Smooth muscle cell (in vitro differentiated cells): ENCODE results near the gene VRK3. TPM values are rescaled to one million over a fixed set of nuclear protein-coding genes. Genes with fewer than 3 reads are reported as not detected.

ENCODE experiments used
- DNase-seq: peaks from one replicate; lab custom pipeline; 2025; ENCODE audit not compliant: unreplicated experiment; lab: John Stamatoyannopoulos, UW
- H2AFZ ChIP-seq: fragments of 200-600 bp; sonication (generic); 2 replicates; pipeline ENCODE4 v1.6.0; 2016; ENCODE audit warnings: antibody characterized with exemption, low read depth, mild to moderate bottlenecking
- H3F3A ChIP-seq: fragments of 200-600 bp; sonication (generic); 2 replicates; pipeline ENCODE4 v1.6.0; 2017; ENCODE audit warnings: antibody characterized with exemption, low read depth
- H3K27ac ChIP-seq: fragments of 200-600 bp; sonication (generic); 2 replicates; pipeline ENCODE4 v1.5.1; 2016; ENCODE audit warnings: low read depth, mild to moderate bottlenecking
- H3K27me3 ChIP-seq: fragments of 200-600 bp; sonication (generic); 2 replicates; pipeline ENCODE4 v1.6.1; 2016; ENCODE audit warnings: low read depth, mild to moderate bottlenecking
- H3K36me3 ChIP-seq: fragments of 200-600 bp; sonication (generic); 2 replicates; pipeline ENCODE4 v1.5.1; 2016; ENCODE audit warnings: low read depth
- H3K4me1 ChIP-seq: fragments of 200-600 bp; sonication (generic); 2 replicates; pipeline ENCODE4 v1.5.1; 2016; ENCODE audit warnings: low read depth
- H3K4me2 ChIP-seq: fragments of 200-600 bp; sonication (generic); 2 replicates; pipeline ENCODE4 v1.6.0; 2016; ENCODE audit warnings: mild to moderate bottlenecking
- H3K4me3 ChIP-seq: fragments of 200-600 bp; sonication (generic); 2 replicates; pipeline ENCODE4 v1.5.1; 2016; ENCODE audit warnings: mild to moderate bottlenecking
- H3K79me2 ChIP-seq: fragments of 200-600 bp; sonication (generic); 2 replicates; pipeline ENCODE4 v1.6.0; 2016; ENCODE audit warnings: low read depth, mild to moderate bottlenecking
- H3K9ac ChIP-seq: fragments of 200-600 bp; sonication (generic); 2 replicates; pipeline ENCODE4 v1.6.0; 2016; ENCODE audit warnings: low read depth
- H3K9me3 ChIP-seq: fragments of 200-600 bp; sonication (generic); replicated peaks from 2 replicates; pipeline ENCODE4 v1.5.1; 2016; ENCODE audit warnings: low read depth
- H4K20me1 ChIP-seq: fragments of 200-600 bp; sonication (generic); 2 replicates; pipeline ENCODE4 v1.6.0; 2016; ENCODE audit warnings: low read depth
- WGBS: methylation state at CpG from one replicate; pipeline ENCODE4 v1.1.7; 2016; ENCODE audit warnings: low lambda C conversion rate; 5-methylcytosine and 5-hydroxymethylcytosine counted together
- polyA plus RNA-seq: library from polyadenylated mRNA; unstranded; fragments of >200 nt; fragmentation: Nextera tagmentation; extraction: Ambion mirVana; gene quantifications from 2 replicates; pipeline ENCODE4 v1.2.1, GENCODE V29; 2016
- total RNA-seq: library from RNA; depleted of rRNA; stranded (reverse); fragments of >200 nt; gene quantifications from 2 replicates; pipeline ENCODE4 v1.2.3, GENCODE V29; 2014
- TF ChIP-seq, protein P1 (sequence below): fragments of 200-600 bp; sonication (generic); IDR thresholded peaks from 2 replicates; pipeline ENCODE4 v1.5.1; 2017; ENCODE audit warnings: borderline replicate concordance, mild to moderate bottlenecking, antibody characterized with exemption; ENCODE audit not compliant: insufficient read depth, poor library complexity, severe bottlenecking

VRK3 gene
- total and polyA plus RNA-seq, 2 experiments from 2014 or later = 24.6 to 41.4 TPM

- no peaks in the 10 kb centered on the region for H3K4me1 ChIP-seq
- H3K4me2 ChIP-seq = no peak overlapping the region
- no peak overlapping the region for H2AFZ ChIP-seq
- no peaks in the 10 kb centered on the region for H3K36me3 ChIP-seq
- no peak for DNase-seq
- H3K4me3 ChIP-seq = no peak overlapping the region
- H3K27me3 ChIP-seq = no peaks in the 10 kb centered on the region
- no peaks in the 10 kb centered on the region for H3K9me3 ChIP-seq
- TF ChIP-seq, protein P1, sequence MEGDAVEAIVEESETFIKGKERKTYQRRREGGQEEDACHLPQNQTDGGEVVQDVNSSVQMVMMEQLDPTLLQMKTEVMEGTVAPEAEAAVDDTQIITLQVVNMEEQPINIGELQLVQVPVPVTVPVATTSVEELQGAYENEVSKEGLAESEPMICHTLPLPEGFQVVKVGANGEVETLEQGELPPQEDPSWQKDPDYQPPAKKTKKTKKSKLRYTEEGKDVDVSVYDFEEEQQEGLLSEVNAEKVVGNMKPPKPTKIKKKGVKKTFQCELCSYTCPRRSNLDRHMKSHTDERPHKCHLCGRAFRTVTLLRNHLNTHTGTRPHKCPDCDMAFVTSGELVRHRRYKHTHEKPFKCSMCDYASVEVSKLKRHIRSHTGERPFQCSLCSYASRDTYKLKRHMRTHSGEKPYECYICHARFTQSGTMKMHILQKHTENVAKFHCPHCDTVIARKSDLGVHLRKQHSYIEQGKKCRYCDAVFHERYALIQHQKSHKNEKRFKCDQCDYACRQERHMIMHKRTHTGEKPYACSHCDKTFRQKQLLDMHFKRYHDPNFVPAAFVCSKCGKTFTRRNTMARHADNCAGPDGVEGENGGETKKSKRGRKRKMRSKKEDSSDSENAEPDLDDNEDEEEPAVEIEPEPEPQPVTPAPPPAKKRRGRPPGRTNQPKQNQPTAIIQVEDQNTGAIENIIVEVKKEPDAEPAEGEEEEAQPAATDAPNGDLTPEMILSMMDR = no peak
- no peak overlapping the region for H3K9ac ChIP-seq
- H3F3A ChIP-seq = peaks cover under 1% of the 10 kb centered on the region
- H4K20me1 ChIP-seq = no peaks in the 10 kb centered on the region
- H3K27ac ChIP-seq = no peak overlapping the region
- 83% methylated on average over 5 of the region's 5 CpGs for WGBS
- H3K79me2 ChIP-seq = no peaks in the 10 kb centered on the region
These were observed 88.6 kb downstream of the VRK3 start for GRCh38 chr19:49936549-49936948.

GRCh38 chr19:49933643-49934042, 91.5 kb downstream of the VRK3 start:
- no peak overlapping the region for H3K9ac ChIP-seq
- no peaks in the 10 kb centered on the region for H3K4me1 ChIP-seq
- no peak overlapping the region for H2AFZ ChIP-seq
- no peak for DNase-seq
- TF ChIP-seq, protein P1 = no peak
- H3K9me3 ChIP-seq = no peaks in the 10 kb centered on the region
- peaks cover 17% of the 10 kb centered on the region for H3F3A ChIP-seq
- H3K36me3 ChIP-seq = no peaks in the 10 kb centered on the region
- no peak overlapping the region for H3K4me3 ChIP-seq
- WGBS = 97% methylated on average over 8 of the region's 8 CpGs
- no peaks in the 10 kb centered on the region for H3K79me2 ChIP-seq
- H4K20me1 ChIP-seq = peaks cover 7% of the 10 kb centered on the region
- H3K27ac ChIP-seq = no peak overlapping the region
- no peaks in the 10 kb centered on the region for H3K27me3 ChIP-seq
- no peak overlapping the region for H3K4me2 ChIP-seq

DNA sequence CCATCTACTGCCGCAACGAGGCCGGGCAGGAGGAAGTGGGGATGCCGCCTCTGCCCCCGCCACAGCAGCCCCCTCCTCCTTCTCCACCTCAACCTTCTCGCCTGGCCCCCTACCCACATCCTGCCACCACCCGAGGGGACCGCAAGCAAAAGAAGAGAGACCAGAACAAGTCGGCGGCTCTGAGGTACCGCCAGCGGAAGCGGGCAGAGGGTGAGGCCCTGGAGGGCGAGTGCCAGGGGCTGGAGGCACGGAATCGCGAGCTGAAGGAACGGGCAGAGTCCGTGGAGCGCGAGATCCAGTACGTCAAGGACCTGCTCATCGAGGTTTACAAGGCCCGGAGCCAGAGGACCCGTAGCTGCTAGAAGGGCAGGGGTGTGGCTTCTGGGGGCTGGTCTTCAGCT, 92.4 kb downstream of the VRK3 start:
- Histone ChIP-seq H3K27me3 (no peaks in the 10 kb centered on the region), H4K20me1 (peaks cover 9% of the 10 kb centered on the region), H3K79me2 (peaks cover 4% of the 10 kb centered on the region), H3K4me2 (no peak overlapping the region), H3F3A (peaks cover 18% of the 10 kb centered on the region), H3K4me1 (peaks cover 3% of the 10 kb centered on the region), H3K9me3 (no peaks in the 10 kb centered on the region), H3K27ac (no peak overlapping the region), H3K9ac (no peak overlapping the region), H3K36me3 (no peaks in the 10 kb centered on the region), H3K4me3 (no peak overlapping the region), H2AFZ (no peak overlapping the region)
- TF ChIP-seq, protein P1 = no peak
- no peak for DNase-seq
- 94% methylated on average over 20 of the region's 25 CpGs for WGBS

DNA sequence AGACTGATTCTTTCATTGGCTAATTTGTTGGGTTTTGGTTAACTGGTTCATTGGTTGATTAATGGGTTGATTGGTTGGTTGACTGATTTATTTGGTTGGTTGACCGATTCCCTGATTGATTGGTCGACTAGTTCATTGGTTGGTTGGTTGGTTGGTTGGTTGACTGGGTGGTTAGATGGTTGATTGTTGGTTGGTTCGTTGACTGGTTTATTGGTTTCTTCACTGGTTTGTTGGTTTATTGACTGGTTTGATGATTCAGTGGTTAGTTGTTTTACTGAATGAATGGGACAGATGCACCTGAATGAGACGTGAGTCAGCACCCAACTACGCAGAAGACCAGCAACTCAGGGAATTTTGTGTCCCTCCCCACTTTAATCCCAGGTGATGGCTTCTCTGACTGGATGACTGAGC, 93.1 kb downstream of the VRK3 start:
- H3K9me3 ChIP-seq = no peaks in the 10 kb centered on the region
- no peak for DNase-seq
- 85% methylated on average over 5 of the region's 5 CpGs for WGBS
- H3K4me2 ChIP-seq = no peak overlapping the region
- no peaks in the 10 kb centered on the region for H3K36me3 ChIP-seq
- no peaks in the 10 kb centered on the region for H3K27me3 ChIP-seq
- peaks cover 16% of the 10 kb centered on the region for H4K20me1 ChIP-seq
- H3K27ac ChIP-seq = no peak overlapping the region
- no peak overlapping the region for H3K4me3 ChIP-seq
- no peak overlapping the region for H2AFZ ChIP-seq
- H3K79me2 ChIP-seq = peaks cover 11% of the 10 kb centered on the region
- H3K4me1 ChIP-seq = peaks cover 3% of the 10 kb centered on the region
- no peak overlapping the region for H3K9ac ChIP-seq
- H3F3A ChIP-seq = peaks cover 18% of the 10 kb centered on the region
- TF ChIP-seq, protein P1 = no peak
